Coronary artery (tissue), 2 donors: ENCODE measurements around the gene CAMTA1.

ENCODE experiments used
- DNase-seq: peaks from one replicate; pipeline ENCODE4 v3.0.0-alpha.2; 2017; ENCODE audit warnings: low spot score
- H3K27ac ChIP-seq, 2 donors: fragments of 200-600 bp; sonication (generic); one replicate each; pipeline ENCODE4 v1.5.1; 2016 to 2019
- H3K4me3 ChIP-seq: fragments of 200-600 bp; sonication (generic); 2 replicates; pipeline ENCODE4 v1.5.1; 2016; ENCODE audit warnings: mild to moderate bottlenecking, moderate library complexity
- TF ChIP-seq, protein P1 (sequence below): fragments of 200-600 bp; sonication (generic); IDR thresholded peaks from one replicate; pipeline ENCODE4 v1.5.1; 2019; ENCODE audit warnings: antibody characterized with exemption

Gene CAMTA1

DNA sequence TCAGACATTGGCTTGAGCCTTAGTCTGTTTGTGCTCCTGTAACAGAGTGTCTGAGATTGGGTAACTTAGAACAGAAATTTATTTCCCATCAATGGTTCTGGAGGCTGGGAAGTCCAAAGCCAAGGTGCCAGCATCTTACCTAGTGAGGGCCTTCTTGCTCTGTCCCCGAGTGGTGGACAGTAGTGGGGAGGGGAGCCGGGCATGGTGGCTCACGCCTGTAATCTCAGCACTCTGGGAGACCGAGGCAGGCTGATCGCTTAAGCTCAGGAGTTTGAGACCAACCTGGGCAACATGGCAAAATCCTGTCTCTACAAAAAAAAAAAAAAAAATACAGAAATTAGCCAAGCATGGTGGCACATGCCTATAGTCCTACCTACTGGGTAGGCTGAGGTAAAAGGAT lies 649.3 kb downstream of the CAMTA1 start:
- no peak for DNase-seq
- TF ChIP-seq, protein P1, sequence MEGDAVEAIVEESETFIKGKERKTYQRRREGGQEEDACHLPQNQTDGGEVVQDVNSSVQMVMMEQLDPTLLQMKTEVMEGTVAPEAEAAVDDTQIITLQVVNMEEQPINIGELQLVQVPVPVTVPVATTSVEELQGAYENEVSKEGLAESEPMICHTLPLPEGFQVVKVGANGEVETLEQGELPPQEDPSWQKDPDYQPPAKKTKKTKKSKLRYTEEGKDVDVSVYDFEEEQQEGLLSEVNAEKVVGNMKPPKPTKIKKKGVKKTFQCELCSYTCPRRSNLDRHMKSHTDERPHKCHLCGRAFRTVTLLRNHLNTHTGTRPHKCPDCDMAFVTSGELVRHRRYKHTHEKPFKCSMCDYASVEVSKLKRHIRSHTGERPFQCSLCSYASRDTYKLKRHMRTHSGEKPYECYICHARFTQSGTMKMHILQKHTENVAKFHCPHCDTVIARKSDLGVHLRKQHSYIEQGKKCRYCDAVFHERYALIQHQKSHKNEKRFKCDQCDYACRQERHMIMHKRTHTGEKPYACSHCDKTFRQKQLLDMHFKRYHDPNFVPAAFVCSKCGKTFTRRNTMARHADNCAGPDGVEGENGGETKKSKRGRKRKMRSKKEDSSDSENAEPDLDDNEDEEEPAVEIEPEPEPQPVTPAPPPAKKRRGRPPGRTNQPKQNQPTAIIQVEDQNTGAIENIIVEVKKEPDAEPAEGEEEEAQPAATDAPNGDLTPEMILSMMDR, result no peak
- H3K27ac ChIP-seq, result no peak overlapping the region
- H3K4me3 ChIP-seq, result no peak overlapping the region

DNA sequence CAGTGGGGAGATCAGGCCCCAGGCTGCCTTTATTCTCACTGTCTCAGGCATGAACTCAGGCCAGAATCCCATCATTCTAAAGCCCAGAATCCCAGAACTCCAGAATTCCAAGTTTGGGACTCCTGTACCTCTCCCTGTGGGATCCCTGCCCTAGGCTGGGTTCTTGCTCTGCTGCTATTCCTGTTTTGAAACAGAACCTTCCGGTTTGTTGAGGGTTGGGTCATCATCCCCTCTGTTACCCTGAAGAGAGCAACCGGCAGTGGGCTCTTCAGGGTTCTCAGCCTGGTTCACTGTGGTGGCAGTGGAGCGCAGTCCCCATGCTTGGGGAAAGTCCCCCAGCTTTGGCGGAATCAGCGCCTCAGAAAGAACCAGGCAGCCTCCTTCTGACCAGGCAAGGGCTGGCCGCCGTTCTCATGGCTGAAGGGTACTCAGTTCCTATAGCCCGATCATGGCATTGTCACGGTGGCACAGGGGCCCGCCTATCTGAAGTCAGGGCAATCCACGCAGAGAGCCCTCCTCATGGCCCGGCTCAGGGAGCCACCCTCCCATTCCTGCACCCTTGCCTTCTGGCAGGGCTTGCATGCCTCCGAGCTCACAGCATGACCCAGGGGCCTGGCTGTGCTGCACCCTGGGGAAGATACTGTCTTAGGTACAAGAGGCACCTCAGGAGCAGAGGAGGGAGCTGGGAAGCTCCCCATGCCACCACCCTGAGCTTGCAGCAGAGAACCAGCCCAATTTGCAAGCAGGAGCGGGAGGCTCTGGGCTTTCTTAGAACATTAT lies 650.2 kb downstream of the CAMTA1 start:
- H3K4me3 ChIP-seq, result no peak overlapping the region
- H3K27ac ChIP-seq, result no peak overlapping the region
- TF ChIP-seq, protein P1, result no peak
- DNase-seq, result no peak

DNA sequence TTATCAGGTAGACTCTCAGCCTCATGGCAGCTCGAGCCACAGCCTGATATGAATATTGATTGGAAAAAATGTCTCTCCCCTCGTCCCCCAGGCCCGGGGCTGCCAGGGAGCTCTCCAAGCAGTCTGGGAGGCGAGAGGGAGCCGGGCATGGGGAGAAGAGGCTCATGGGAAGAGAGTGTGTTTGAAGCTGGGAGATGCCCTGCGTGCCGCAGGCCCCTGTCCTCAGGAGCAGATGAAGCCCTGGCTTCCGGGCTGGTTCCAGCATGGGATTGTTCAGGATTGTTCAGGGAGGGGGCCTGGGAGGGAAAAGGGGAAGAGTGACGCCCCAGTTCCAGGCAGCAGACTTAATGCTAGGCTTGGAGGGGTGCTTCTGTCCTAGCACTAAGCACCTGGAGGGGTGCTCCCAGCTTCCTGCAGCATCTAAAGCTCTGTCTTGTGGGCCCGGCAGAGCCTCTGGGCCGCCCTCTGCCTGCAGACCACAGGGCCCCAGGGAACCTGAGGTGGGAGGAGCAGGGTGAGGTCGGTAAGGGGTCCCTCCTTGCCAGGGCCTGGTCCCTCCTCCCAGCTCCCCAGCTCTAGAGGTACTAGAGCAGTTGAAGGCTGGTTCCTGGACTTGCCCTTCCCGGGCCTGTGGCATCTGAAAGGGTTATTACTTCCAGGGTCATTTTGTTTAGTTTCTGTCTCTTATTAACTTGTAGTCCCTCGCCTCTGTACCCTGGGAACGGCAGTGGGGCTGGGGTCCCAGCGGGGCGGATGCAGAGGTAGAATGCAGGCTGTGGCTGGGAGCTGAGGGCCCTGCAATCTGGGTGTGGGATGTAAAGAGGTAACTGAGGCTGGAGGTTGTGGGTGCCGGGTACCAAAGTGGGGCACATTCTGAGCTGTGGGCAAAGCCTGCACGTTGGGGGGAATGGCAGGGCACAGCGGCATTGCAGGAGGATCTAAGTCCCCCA lies 651.1 kb downstream of the CAMTA1 start:
- DNase-seq, result no peak

GRCh38 chr1:7437036-7437435 lies 651.8 kb downstream of the CAMTA1 start:
- DNase-seq, result no peak
- TF ChIP-seq, protein P1, result no peak
- Histone ChIP-seq H3K27ac (no peak overlapping the region), H3K4me3 (no peak overlapping the region)

More for the DNA sequence above, 651.1 kb downstream of the CAMTA1 start:
- Histone ChIP-seq H3K4me3 (no peak overlapping the region), H3K27ac (no peak overlapping the region)
- TF ChIP-seq, protein P1, result no peak

GRCh38 chr1:7437608-7438395 lies 652.5 kb downstream of the CAMTA1 start:
- TF ChIP-seq, protein P1, result no peak
- no peak overlapping the region for H3K4me3 ChIP-seq
- no peak for DNase-seq
- no peak overlapping the region for H3K27ac ChIP-seq

DNA sequence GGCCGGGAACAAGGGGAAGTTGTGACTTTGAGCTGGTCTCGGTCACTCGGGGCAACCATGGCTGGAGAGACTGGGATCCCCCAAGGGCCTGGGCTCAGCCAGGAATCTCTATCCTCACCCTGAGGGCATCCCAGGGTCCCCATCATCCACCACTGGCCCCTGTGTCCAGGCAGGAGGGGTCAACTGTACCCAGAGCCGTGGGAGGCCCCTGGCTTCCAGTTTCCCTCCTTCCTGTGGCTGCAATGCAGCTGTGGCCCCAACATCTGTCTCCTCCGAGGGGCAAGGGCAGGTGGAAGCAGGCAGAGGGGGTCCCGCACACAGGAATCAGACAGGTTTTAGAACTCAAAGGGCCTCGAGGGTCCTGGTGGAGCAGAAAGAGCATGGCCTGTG lies 653.1 kb downstream of the CAMTA1 start:
- H3K4me3 ChIP-seq, result no peak overlapping the region
- no peak for DNase-seq
- TF ChIP-seq, protein P1, result no peak

More for the DNA sequence above, 653.1 kb downstream of the CAMTA1 start:
- no peak overlapping the region for H3K27ac ChIP-seq
